ENCODE measurements around the gene CALM3. TPM values are rescaled to one million over a fixed set of nuclear protein-coding genes. Genes with fewer than 3 reads are reported as not detected.
A peak's percentile ranks its signal among the peaks of the same experiment; 100 is the strongest.

The CALM3 gene
- total RNA-seq, 1 experiment from 2014 or later = 343 TPM

- Histone ChIP-seq H3K79me2 (ENCODE audit: insufficient read depth, low read length) (peaks cover 5% of the 10 kb centered on the region; the same call in 1 of the 2 replicates), H2BK12ac (ENCODE audit: insufficient read length, low read depth, low read length) (no peak overlapping the region), H3K18ac (ENCODE audit: insufficient read length, low read depth, low read length) (no peak overlapping the region), H4K8ac (replicated peaks; ENCODE audit: insufficient read length, low read depth, low read length) (no peak overlapping the region), H4K5ac (ENCODE audit: insufficient read length, low read depth, low read length) (no peak overlapping the region), H2AK5ac (ENCODE audit: insufficient read length, low read length) (no peak overlapping the region), H3K79me1 (ENCODE audit: insufficient read depth, low read depth, low read length, poor library complexity, severe bottlenecking) (peaks cover 7% of the 10 kb centered on the region), H3K23me2 (ENCODE audit: insufficient read length, low read depth, low read length, poor library complexity, severe bottlenecking) (peaks cover 12% of the 10 kb centered on the region), H2AFZ (ENCODE audit: low read length) (no peak overlapping the region), H2BK15ac (ENCODE audit: low read depth, low read length) (no peak overlapping the region), H3K4ac (ENCODE audit: low read depth, low read length) (no peak overlapping the region), H3K23ac (ENCODE audit: insufficient read length, low read depth, low read length) (no peak overlapping the region), H3K9ac (ENCODE audit: extremely low read depth, insufficient read length, low read length) (no peak overlapping the region), H3K9me3 (ENCODE audit: control insufficient read depth, low read depth, low read length) (no peaks in the 10 kb centered on the region), H4K20me1 (ENCODE audit: control insufficient read depth, insufficient read depth, insufficient read length) (no peaks in the 10 kb centered on the region), H3K27me3 (ENCODE audit: insufficient read depth, low read length) (no peaks in the 10 kb centered on the region), H4K91ac (ENCODE audit: insufficient read length, low read depth, low read length) (no peak overlapping the region), H3K56ac (ENCODE audit: insufficient read length, low read depth, low read length) (no peak overlapping the region), H3K27ac (ENCODE audit: insufficient read length, low read depth, low read length) (no peak overlapping the region), H3K4me2 (ENCODE audit: insufficient read depth, insufficient read length, low read length) (no peak overlapping the region), H2BK120ac (ENCODE audit: low read depth, low read length, poor library complexity, severe bottlenecking) (no peak overlapping the region), H2BK5ac (ENCODE audit: insufficient read length, low read length) (no peak overlapping the region), H3K14ac (ENCODE audit: insufficient read depth, low read length) (no peak overlapping the region), H3T11ph (ENCODE audit: low read length) (no peak overlapping the region), H3K4me1 (ENCODE audit: insufficient read depth, low read length) (no peaks in the 10 kb centered on the region), H2BK20ac (ENCODE audit: low read depth, low read length, poor library complexity, severe bottlenecking) (no peak overlapping the region)
- WGBS (ENCODE audit: extremely low coverage, insufficient read length, low lambda C conversion rate) = no CpG with 5 or more reads among the region's 13 CpGs
- no peak for DNase-seq
- peak overlapping the region in 1 of 3 experiments; percentile 40; a peak in 2 of 7 replicates for H3K27ac Mint-ChIP-seq
- no peak for TF ChIP-seq CTCF (conservative IDR thresholded peaks at IDR 0.05)
- H3K4me3 Mint-ChIP-seq = no peak overlapping the region; a peak in 1 of 5 replicates
- H3K36me3 Mint-ChIP-seq (ENCODE audit: insufficient read depth in 1 of 3, low read depth in 3 of 3) = peaks cover 26 to 47% (median 44%) of the 10 kb centered on the region in 3 experiments; a peak in 6 of 7 replicates
- no peaks in the 10 kb centered on the region for H3K27me3 Mint-ChIP-seq (ENCODE audit: low read depth)
- no peaks in the 10 kb centered on the region; a peak in 1 of 5 replicates for H3K9me3 Mint-ChIP-seq
- H3K4me1 Mint-ChIP-seq = peaks cover 19 to 31% of the 10 kb centered on the region in 2 experiments
Observed at GRCh38 chr19:46604781-46605355, 3.7 kb downstream of the CALM3 start.

Measured in H9 (cell line).